KG1 (cell line): ENCODE results near the gene IP6K3.

Experiments used
- DNase-seq: peaks from one replicate; lab custom pipeline; 2025; lab: John Stamatoyannopoulos, UW

The IP6K3 gene

DNA sequence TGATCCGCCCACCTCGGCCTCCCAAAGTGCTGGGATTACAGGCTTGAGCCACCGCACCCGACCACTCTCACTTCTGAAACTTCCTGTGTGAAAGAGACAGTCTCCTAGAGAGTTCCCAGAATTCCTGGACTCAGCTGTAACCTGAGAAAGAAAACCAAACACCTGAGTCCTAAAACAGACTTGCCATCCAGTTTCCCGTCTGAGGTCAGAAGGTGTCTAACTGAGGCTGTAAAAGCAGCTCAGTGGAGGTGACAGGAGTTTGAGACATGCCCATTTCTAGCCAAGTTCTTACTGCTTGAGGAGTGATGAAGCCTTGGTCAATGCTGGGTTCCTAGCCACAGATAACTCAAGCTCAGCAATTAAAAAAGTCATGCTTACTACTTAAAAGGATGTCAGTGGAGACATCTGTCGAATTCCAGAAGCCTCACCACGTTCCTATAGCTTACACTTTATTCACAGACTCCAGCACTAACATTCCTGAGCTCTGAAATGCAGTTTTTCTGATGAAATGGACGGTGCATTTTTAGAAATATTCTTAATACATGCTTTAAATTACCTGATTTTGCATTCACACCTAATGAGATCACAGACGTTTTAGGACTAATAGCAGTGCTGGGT lies 41.3 kb downstream of the IP6K3 start:
- no peak for DNase-seq

DNA sequence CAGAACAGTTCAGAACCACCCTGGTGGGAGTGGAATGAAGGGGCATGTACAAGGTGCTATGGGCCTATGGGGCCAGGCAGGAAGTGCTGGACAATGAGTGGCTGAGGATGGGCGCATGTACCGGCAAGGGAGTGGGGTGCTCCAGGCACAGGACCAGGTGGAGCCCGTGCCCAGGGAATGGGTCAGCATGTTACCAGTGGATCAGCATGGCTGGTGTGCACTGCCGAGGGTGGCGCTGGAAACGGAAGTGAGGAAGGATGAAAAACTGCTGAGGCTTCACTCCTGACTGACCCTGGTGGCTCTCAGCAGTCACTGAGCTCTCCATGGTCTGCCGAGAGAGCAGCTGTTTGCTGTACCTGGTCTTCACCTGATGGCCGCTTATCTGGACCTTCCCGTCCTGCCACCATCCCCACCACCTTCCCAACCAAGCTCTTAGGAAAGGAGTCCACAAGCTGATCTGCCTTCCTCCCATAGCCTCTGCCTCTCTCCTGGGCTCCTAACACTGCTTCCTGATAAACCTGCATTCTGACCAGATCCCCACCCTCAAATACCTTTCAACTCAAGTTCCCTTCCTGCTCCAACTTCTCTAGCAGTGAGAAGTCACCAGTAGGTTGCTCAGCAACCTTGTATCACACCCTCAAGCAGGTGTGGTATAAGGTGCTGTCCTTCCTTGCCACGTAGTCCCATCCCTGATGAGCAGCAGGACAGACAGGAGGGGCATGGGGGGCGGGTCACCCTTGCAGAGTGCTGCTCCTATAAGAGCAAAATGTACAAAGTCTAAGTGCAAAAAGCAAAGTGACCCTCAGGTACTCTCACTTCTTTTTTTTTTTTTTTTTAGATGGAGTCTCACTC lies 42.3 kb downstream of the IP6K3 start:
- no peak for DNase-seq

DNA sequence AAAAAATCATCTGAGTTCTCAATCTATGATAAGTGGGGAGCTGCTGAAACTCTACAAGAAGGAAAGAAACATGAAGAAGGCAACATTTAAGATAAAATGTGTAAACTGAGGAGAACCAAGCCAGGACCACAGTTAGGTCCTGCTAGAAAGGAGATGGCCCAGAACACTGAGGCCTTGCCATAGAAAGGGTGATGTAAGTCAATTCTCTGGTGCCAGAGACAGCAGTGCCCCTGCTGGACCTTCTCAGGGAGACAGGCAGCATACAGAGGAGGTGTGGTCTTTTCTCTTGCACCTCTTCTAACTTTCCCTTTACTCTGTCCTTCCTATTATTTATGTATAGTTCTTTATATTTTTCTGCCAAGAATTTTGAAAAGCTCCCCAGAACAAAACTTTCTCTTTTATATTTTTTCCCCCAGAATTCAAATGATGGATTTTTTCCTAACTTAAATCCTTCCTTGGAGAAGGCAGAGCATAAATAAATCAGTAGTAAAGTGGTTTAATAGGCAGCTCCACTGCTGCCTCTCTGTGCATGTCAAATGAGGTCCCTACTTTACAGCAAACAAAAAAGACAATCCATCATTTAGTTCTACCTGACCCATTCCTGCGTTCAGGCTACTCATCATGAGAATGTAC lies 44.2 kb downstream of the IP6K3 start:
- DNase-seq, result no peak

DNA sequence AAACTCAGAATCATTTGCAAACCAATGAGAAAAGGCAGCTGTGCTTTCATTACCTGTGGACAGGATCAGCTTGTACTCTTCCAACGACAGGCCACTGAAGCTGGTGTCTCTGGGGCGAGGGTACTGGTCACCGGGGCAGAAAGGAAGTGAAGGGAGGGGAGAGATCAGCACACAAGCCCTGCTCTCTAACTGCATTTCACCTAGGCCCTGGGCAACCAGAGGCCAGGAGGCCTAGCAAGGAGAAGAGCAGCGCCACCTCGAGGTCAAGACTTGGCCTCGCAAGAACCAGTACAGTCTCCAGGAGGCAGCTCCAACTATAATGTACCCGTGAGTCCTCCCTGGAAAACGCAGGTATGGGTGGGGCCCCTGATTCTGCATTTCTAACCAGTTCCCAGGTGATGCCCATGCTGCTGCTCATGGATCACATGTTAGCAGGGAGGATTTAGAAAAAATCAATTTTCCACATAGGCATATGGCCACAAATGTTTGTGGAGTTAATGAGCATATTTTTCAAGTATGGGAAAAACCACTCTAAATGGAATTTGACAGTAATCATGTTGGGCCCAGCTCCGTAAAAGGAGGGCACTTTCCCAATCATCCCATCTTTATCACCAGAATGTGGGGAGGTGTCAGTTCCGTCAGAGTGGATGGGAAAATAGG lies 46.2 kb downstream of the IP6K3 start:
- peak; percentile 72 for DNase-seq

DNA sequence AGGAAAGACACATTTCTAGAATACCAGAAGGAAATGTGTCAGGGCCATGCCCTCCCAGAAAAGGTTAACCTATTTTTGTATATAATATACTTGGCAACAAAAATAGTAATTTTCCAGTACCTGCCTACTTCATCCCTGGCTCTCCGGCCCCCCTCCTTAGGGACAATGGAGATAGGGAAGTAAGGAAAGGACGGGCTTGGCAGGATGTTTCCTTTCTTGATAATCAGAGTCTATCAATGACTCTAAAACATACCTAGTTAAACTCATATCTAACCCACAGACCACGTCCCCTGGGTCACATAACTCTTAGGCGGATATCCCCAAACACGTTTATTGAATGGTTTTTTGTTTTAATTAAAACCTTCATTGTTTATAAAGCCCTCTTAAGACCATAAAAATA lies 47.0 kb downstream of the IP6K3 start:
- DNase-seq, result no peak

DNA sequence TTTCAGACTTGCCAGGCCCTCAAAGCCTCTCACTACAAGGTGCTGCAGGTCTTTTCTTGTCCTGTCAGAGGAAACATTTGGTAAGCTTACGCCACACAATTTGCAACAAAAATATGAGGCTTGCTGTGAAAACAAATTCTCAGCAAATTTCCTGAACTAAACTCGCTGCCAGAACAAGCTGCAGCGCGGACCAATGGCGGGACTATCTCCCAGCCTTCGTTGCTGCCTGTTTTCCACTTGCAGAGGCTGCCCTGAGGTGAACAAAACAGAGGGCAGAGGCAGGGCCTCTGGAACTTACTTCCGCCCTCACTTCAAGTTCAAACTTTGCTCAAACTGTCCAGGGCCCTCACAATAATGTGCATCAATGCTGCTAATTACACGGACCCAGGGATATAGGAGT lies 47.6 kb downstream of the IP6K3 start:
- no peak for DNase-seq

DNA sequence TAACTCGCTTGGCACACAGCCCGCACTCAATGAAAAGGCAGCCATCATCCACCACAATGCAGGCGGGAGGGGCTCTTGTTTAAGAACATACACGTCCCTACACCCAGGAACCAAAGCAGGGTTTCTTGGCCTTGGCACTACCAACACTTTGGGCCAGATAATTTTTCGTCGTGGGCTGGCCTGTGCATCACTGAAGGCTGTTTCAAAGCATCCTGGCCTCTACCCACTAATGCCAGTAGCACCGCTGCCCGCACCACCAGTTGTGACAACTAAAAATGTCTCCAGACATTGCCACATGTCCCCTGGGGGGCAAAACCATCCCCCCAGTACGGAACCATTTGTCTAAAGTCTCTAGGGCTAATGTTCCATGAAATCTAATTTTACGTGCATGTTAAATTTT lies 48.2 kb downstream of the IP6K3 start:
- DNase-seq, result no peak

DNA sequence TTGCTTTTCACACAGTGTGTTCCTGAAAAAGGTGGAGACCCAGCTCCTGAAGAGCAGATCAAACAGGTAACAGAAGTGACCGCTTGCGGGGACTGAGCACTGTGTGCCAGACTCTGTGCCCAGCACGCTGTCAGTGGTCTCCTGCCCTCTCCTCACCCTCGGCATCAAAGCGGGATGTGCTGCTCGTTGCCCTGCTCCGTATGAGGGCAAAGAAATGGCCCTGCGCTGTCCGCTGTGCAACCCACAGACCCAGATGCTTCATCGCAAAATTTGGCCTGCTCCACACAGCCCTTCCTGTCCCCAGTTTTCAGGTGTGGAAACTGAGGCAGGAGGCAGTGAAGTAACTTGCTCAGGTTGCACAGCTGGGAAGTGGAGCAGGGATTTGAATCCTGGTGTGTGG lies 48.9 kb downstream of the IP6K3 start:
- DNase-seq, result no peak

DNA sequence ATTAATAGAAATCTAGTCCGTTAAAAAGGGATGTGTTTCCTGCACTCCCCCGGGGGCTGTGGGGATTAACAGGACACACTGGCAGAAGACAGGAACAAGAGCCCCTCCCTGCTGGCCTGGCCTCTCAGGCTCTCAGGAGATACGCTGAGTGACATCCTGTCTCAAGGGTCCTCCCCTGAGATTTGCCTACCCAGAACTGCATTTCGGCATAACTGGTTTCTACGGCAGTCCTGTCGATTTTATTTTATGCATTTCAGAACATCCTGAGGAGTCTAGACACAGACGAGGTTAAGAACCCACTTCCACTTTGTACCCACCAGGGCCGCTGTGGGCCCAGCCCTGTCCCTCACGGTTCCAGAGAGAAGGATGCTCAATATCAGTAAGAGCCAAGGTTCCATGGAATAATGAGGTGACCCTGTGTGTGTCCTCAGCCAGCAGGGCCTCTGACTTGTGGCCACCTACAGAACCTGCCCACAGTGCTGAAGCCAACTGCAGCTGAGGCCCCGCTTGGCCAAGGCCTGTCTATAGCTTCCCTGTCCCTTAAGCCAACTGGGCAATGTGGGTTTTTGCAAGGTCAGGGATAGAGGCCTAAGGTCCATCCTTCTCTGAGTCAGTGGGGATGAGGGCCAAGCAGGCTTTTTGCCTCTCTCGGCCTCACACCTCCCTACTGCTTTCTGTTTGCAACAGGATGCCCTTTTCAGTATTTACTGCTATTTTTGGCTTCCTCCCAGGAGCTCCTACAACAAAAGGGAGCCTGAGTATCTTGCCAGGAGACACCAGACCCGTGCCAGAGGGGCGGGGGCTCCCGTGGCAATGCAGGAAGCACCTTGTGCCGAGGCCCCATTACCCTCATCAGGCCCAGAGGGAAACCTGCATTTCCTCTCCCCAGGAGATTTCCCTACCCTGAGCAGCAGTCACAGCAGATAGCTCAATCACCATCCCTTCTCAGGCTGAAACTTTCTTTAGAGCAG lies 49.9 kb downstream of the IP6K3 start:
- no peak for DNase-seq

DNA sequence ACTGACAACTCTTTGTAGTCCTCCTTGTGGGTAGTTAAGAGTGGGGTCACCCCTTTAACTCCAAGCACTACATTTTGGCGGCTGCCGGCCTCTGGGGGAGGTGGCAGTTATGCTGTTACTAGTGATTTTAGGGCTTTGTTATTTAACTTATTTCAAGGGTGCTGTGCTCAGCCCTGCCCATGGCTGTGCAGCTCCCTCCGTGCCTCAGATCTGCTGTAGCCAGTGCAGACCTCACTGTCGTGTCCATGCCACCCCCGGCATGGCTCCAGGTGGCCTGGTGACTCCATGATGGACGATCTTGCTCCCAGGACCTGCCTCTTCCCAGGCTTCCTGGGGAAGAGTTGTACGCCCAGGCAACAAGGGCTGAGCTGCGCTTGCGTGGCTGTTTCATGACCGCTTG lies 50.6 kb downstream of the IP6K3 start:
- DNase-seq, result no peak

DNA sequence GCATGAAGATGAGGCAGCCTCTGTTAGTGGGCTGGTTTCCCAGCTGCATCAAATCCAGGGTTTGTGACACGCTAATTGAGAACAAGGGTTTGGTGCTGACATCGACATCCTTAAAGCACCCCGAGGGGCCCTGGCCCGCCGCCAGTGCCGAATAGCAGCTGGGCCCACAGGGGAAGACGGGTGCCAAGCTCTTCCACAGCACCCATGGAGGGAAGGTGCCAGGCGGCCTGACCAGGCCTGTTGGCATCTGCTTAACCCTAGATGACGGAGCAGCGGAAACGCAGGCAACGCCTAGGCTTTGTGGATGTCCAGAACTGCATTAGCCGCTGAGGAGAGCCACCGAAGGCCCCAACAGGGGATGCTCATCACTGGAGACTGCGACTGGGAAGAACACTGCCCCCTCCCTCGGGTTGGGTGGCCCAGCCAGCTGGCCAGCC lies 51.2 kb downstream of the IP6K3 start:
- no peak for DNase-seq

DNA sequence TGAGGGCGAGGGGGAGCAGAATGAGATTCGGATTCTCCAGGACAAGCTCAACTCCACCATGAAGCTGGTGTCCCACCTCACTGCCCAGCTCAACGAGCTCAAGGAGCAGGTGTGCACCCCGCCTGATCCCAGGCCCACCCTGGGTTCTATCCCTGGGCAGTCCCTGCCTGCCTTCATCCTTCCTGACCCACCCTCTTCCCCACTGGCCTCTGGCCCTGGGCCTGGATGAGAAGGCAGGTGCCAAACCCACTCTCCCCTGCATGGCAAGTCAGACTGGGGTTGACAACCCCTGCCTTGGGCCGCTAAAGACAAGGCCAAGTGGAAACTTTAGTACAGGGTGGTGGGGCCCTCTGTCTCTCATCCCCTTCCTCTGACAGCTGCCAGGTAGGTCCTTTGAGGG lies 51.7 kb downstream of the IP6K3 start:
- no peak for DNase-seq

DNA sequence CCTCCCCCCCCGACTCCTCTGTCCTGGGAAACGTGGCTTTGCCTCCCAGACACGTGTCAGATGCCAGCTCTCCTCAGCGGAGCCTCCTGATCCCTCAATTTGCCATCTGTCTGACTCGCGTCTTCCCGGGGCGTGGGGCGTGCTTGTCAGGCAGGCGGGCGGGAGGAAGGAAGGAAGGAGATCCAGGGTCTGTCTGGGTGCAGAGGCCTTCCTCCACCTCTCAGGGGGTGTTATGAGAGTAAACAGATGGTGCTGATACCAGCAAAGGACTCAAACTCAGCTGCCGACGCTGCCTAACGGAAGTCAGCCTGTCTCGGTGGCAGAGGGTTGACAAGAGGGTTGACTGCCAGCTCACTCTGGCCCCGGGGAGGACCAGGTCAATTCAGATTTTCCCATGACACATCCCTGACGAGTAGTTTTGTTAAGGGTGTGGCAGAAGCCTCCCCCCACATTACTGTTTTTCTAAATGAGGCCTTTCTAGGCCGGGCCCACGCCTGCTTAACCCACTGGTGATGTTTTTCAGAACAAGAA lies 52.2 kb downstream of the IP6K3 start:
- DNase-seq, result peak; percentile 38

DNA sequence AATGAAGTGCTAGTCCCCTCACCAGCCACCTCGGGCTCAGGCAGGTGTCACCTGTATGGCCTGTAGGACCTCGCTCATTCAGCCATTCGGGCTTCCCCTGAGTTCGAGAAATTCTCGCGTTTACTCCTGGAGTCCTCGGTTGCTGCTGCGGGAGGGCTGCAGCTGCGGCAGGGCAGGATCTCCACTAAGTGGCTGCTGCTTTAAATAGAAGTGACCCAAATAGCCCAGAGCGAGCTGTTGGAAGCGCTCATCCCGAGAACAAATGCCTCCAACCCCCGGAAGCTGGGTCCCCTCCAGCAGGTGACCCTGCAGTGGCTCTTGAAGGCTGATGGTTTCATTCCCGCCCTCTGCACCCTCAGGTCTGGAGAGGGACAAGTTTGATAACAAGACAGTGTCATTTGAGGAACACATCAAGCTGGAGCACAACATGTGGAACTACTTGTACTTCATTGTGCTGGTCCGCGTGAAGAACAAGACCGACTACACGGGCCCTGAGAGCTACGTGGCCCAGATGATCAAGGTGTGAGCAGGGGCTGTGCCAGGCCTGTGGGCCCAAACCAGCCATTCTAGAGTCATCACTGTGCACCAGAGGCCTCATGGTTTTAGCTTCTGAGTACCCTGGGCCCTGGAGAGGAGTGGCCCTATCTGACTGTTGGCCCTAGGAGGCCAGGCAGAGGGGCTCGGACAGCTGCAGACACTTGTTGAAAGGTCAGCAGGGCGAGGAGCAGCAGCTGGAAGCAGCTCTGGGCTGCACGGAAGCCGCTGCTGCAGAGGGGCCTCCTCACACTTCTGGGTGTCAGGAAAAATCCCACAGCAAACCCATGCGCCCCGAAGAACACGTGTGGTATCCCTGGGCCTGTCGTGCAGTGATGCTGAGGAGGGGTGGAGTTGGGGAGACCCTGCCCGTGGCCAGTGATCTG lies 53.3 kb downstream of the IP6K3 start:
- DNase-seq, result no peak

DNA sequence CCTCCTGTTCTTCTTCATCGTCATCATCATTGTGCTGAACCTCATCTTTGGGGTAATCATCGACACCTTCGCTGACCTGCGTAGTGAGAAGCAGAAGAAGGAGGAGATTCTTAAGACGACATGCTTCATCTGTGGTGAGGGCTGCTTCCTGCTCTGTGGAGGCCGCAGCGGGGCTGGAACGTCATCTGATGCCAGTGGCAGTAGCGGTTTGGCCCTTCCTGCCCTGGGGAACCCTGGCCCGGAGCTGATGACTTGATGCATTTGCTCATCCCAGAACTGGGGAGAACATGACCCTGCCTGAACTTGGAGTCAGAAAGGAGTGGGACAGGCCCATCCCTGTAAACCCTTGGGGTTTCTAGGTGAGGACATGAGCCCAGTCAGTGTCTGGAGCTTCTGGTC lies 53.9 kb downstream of the IP6K3 start:
- peak; percentile 69 for DNase-seq

DNA sequence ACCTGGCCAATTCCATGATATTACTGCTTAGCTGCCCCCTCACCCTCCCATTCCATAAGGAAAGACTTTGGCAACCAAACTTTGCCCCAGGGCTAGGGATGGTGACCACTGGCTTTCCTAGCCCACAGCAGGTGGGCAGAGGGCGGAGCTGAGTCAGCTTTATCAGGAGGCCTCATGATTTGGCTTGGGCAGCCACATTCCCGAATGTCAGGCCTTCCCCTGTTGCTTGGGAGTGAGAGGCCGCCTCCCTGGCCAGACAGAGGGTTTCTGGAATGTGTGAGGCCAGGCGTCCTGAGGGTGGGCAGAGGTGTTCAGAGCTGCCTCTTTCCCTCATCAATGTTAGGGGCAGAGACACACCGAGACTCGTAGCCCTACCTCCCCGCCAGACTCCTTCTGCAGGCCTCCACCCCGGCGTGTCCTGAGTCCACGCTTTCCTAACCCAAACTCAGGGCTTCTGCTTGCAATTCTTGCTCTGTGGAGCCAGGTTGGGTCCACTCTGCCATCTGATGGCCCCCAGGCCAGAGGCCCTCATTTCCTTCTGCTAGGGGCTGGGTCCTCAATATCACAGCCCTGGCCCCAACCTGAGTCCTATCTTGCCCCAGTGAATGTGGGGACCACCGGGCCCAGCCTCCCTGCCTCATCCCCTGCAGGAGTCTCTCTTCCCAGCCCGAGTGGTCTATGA lies 54.5 kb downstream of the IP6K3 start:
- DNase-seq, result no peak

DNA sequence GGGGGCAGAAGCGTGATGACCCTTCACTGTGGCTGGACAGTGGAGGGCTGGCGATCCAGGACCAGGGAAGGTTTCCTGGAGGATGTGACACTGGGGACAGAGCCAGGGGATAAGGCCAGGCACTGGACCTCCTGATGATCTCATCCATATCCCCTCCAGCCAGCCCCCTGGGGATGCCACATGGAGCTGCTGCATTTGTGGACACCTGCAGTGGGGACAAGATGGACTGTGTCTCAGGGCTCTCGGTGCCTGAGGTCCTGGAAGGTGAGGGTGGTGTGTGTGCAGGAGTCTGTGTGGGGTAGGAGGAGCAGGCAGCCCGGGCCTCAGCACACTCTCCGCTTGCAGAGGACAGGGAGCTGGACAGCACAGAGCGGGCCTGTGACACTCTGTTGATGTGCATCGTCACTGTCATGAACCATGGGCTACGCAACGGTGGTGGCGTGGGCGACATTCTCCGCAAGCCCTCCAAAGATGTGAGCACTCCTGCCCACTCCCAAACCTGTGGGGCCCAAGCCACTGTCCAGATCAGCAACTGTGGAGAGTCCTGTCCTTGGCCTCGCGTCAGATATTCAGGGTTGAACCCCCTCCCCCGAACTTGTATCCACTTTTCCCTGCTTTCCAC lies 55.1 kb downstream of the IP6K3 start:
- DNase-seq, result no peak

DNA sequence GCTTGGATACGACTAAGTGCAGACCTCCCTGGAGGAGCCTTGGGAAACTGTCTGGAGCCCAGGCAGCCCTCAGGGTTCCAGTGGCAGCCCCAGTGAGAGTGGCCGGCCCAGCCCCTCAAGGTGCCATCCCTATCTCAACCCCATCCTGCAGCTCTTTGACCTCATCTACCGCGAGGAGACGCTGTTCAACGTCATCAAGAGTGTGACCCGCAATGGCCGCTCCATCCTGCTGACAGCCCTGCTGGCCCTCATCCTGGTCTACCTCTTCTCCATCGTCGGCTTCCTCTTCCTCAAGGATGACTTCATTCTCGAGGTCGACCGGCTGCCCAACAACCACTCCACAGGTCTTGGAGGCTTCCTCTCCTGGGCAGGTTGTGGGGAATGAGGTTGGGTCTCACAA lies 55.9 kb downstream of the IP6K3 start:
- DNase-seq, result no peak

DNA sequence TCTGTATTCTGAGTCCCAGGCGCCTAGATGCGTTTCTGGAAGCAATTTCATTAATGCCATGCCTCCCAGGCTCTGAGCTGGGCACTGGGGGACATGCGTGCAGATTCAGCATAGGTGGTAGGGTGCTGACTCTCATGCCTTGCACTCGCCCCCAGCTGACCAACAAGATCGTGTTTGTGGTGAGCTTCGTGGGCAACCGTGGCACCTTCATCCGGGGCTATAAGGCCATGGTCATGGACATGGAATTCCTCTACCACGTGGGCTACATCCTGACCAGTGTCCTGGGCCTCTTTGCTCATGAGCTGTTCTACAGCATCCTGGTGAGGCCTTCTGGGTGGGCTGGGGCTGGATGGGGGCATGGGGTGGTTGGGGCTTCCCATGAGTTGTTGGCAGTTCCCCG lies 56.8 kb downstream of the IP6K3 start:
- DNase-seq, result no peak
